ENCODE data around the gene GRIA1.

GRCh38 chr5:153496835-153497234, 6.4 kb downstream of the GRIA1 start:
- TF ChIP-seq SMAD4 (CRISPR knock-in tag; IDR thresholded peaks at IDR 0.05) (no peak), CTCF (IDR thresholded peaks at IDR 0.05) (peak; percentile 51), TEAD1 (CRISPR knock-in tag; IDR thresholded peaks at IDR 0.05) (no peak), ZNF263 (CRISPR knock-in tag; IDR thresholded peaks at IDR 0.05; ENCODE audit: low read depth) (no peak), MAX (CRISPR knock-in tag; IDR thresholded peaks at IDR 0.05) (no peak), ZNF121 (CRISPR knock-in tag; IDR thresholded peaks at IDR 0.05) (no peak), RELA (CRISPR knock-in tag; IDR thresholded peaks at IDR 0.05; ENCODE audit: borderline replicate concordance) (no peak), NFE2L1 (CRISPR knock-in tag; IDR thresholded peaks at IDR 0.05) (no peak), JUN (CRISPR knock-in tag; IDR thresholded peaks at IDR 0.05) (no peak), USF2 (CRISPR knock-in tag; IDR thresholded peaks at IDR 0.05) (no peak), SP1 (CRISPR knock-in tag; conservative IDR thresholded peaks at IDR 0.05) (no peak), MLX (CRISPR knock-in tag; IDR thresholded peaks at IDR 0.05) (no peak), ETV6 (CRISPR knock-in tag; IDR thresholded peaks at IDR 0.05) (no peak)

Measured in WTC11 (cell line).